Transverse colon (tissue), 4 donors: ENCODE results near the gene C20orf173. TPM values are rescaled to one million over a fixed set of nuclear protein-coding genes. Genes with fewer than 3 reads are reported as not detected.

ENCODE experiments used
- DNase-seq: peaks from one replicate; pipeline ENCODE4 v3.0.0-alpha.2; 2019
- H3K27ac ChIP-seq, 4 donors: fragments of 200-600 bp; sonication (generic); 2 replicates each; pipeline ENCODE4 v1.5.1; 2016 to 2018; ENCODE audit warnings: inconsistent platforms in 4 of 4
- H3K27me3 ChIP-seq: fragments of 200-600 bp; sonication (generic); 2 replicates; pipeline ENCODE4 v1.5.1; 2017; ENCODE audit warnings: inconsistent platforms
- H3K36me3 ChIP-seq, 4 donors: fragments of 200-600 bp; sonication (generic); 2 replicates each; pipeline ENCODE4 v1.5.1; 2017 to 2019; ENCODE audit warnings: inconsistent platforms in 4 of 4
- H3K4me1 ChIP-seq, 4 donors: fragments of 200-600 bp; sonication (generic); 2 replicates each; pipeline ENCODE4 v1.5.1; 2017 to 2020; ENCODE audit warnings: inconsistent platforms in 4 of 4
- H3K4me3 ChIP-seq, 4 donors: fragments of 200-600 bp; sonication (generic); 1 replicate in 1 of 4; 2 replicates in 3 of 4; pipeline versions ENCODE4 v1.5.1 to v1.6.1; 2017 to 2019; ENCODE audit warnings: inconsistent platforms in 4 of 4
- H3K9me3 ChIP-seq, 2 donors: fragments of 200-600 bp; sonication (generic); 2 replicates each; pipeline ENCODE4 v1.5.1; 2017 to 2019; ENCODE audit warnings: inconsistent platforms in 2 of 2
- EP300 ChIP-seq: sonication (generic); formaldehyde crosslinking; IDR thresholded peaks from one replicate; pipeline ENCODE4 v1.6.1; 2017; ENCODE audit warnings: antibody characterized with exemption, low read depth
- POLR2A ChIP-seq: fragments of 450-650 bp; IDR thresholded peaks from one replicate; pipeline ENCODE4 v1.6.1; 2016; ENCODE audit warnings: antibody characterized with exemption, mild to moderate bottlenecking, moderate library complexity
- POLR2AphosphoS5 ChIP-seq, 3 donors: sonication (generic); formaldehyde crosslinking; IDR thresholded peaks; one replicate each; pipeline ENCODE4 v1.6.1; 2016; ENCODE audit warnings: antibody characterized with exemption in 3 of 3
- WGBS, 2 donors: methylation state at CpG; one replicate each; pipeline ENCODE4 v1.1.5; 2018; ENCODE audit warnings: low coverage in 1 of 2; 5-methylcytosine and 5-hydroxymethylcytosine counted together
- in situ Hi-C, 4 donors: fragments of 200-750 bp; cut with MboI; loops; one replicate each; pipeline versions ENCODE4 v1.15.0 to v1.15.1; 2017; ENCODE audit warnings: low sequenced_read_pairs in 3 of 4, low pct_ligation_motif_present in 1 of 4, low pct_unique_long_range_greater_than_20kb in 1 of 4
- intact Hi-C: fragments of 100-400 bp; cut with DNase I; formaldehyde crosslinking; loops from one replicate; pipeline ENCODE4 v1.15.1; 2023; ENCODE audit warnings: low total_unique reads
- total RNA-seq, 4 donors: library from RNA; depleted of rRNA; stranded (reverse); fragments of >200 nt; gene quantifications; one replicate each; pipeline ENCODE4 v1.1.0, GENCODE V29; 2016
- TF ChIP-seq, protein P1 (sequence below), 5 experiments: fragments of 200-600 bp in 3 of 5; fragments of 450-650 bp in 2 of 5; sonication (generic) in 3 of 5; IDR thresholded peaks; 1 replicate in 2 of 5; 2 replicates in 3 of 5; pipeline ENCODE4 v1.5.1; 2016 to 2017; ENCODE audit warnings: antibody characterized with exemption in 5 of 5, inconsistent platforms in 3 of 5, mild to moderate bottlenecking in 2 of 5, moderate library complexity in 1 of 5

The C20orf173 gene
- total RNA-seq, 4 donors from 2014 or later = not detected

GRCh38 chr20:35506872-35507638 lies 22.4 kb downstream of the C20orf173 start:
- WGBS, 2 donors = 65 to 83% methylated on average over 2 to 6 of the region's 6 CpGs
- H3K27ac ChIP-seq = no peak overlapping the region
- intact Hi-C loops (no loop called here), in situ Hi-C loops (no loop called here)
- H3K27me3 ChIP-seq = no peaks in the 10 kb centered on the region
- no peaks in the 10 kb centered on the region for H3K9me3 ChIP-seq
- peaks cover 0 to 6% (median 0%) of the 10 kb centered on the region in 4 donors for H3K4me1 ChIP-seq
- no peak for TF ChIP-seq POLR2A
- TF ChIP-seq, protein P1, sequence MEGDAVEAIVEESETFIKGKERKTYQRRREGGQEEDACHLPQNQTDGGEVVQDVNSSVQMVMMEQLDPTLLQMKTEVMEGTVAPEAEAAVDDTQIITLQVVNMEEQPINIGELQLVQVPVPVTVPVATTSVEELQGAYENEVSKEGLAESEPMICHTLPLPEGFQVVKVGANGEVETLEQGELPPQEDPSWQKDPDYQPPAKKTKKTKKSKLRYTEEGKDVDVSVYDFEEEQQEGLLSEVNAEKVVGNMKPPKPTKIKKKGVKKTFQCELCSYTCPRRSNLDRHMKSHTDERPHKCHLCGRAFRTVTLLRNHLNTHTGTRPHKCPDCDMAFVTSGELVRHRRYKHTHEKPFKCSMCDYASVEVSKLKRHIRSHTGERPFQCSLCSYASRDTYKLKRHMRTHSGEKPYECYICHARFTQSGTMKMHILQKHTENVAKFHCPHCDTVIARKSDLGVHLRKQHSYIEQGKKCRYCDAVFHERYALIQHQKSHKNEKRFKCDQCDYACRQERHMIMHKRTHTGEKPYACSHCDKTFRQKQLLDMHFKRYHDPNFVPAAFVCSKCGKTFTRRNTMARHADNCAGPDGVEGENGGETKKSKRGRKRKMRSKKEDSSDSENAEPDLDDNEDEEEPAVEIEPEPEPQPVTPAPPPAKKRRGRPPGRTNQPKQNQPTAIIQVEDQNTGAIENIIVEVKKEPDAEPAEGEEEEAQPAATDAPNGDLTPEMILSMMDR (IDR thresholded peaks at IDR 0.05) = no peak
- TF ChIP-seq POLR2AphosphoS5 (IDR thresholded peaks at IDR 0.05) = no peak
- TF ChIP-seq EP300 = no peak
- H3K4me3 ChIP-seq = no peak overlapping the region
- DNase-seq = no peak
- peaks cover 0 to 48% (median 14%) of the 10 kb centered on the region in 4 donors for H3K36me3 ChIP-seq

DNA sequence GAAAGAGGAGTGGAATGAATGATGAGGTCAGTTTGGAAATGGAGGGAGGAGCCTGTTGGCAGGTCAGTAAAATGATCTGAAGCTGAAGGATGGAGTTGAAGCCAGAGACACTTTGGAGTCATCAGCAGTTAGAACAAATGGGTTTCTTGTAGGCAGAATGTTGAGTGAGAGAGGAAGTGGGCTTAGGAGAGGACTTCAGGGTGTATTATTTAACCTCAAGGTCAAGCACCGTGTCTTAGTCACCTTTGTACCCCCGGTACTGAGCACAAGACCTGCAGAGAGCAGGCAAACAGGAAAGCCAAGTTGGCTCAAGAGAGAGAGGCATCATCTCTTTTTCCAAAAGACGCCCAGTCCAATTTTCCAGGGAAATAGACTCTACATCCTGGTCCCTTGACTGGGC lies 23.3 kb downstream of the C20orf173 start:
- Histone ChIP-seq H3K27me3 (no peaks in the 10 kb centered on the region), H3K4me3 (no peak overlapping the region), H3K27ac (no peak overlapping the region), H3K36me3 (peaks cover 0 to 40% (median 12%) of the 10 kb centered on the region in 4 donors), H3K4me1 (peaks cover 0 to 6% (median 0%) of the 10 kb centered on the region in 4 donors), H3K9me3 (no peaks in the 10 kb centered on the region)
- no peak for DNase-seq
- in situ Hi-C loops (no loop called here), intact Hi-C loops (no loop called here)
- 60% methylated on average over 3 of the region's 3 CpGs; no CpG with 5 or more reads in 1 of the 2 donors for WGBS, 2 donors
- TF ChIP-seq EP300 = no peak
- TF ChIP-seq, protein P1 (IDR thresholded peaks at IDR 0.05) = no peak
- no peak for TF ChIP-seq POLR2AphosphoS5 (IDR thresholded peaks at IDR 0.05)
- no peak for TF ChIP-seq POLR2A

GRCh38 chr20:35504751-35505150 lies 24.7 kb downstream of the C20orf173 start:
- TF ChIP-seq POLR2AphosphoS5 (IDR thresholded peaks at IDR 0.05) (no peak), POLR2A (no peak), EP300 (no peak)
- TF ChIP-seq, protein P1 (IDR thresholded peaks at IDR 0.05) = no peak
- H3K4me1 ChIP-seq = peaks cover 0 to 6% (median 0%) of the 10 kb centered on the region in 4 donors
- WGBS, 2 donors = 88 to 93% methylated on average over 3 to 5 of the region's 5 CpGs
- intact Hi-C loops (no loop called here), in situ Hi-C loops (no loop called here)
- peaks cover 0 to 44% (median 13%) of the 10 kb centered on the region in 4 donors for H3K36me3 ChIP-seq
- DNase-seq = no peak
- H3K4me3 ChIP-seq = no peak overlapping the region
- no peaks in the 10 kb centered on the region for H3K9me3 ChIP-seq
- H3K27me3 ChIP-seq = no peaks in the 10 kb centered on the region
- no peak overlapping the region for H3K27ac ChIP-seq

DNA sequence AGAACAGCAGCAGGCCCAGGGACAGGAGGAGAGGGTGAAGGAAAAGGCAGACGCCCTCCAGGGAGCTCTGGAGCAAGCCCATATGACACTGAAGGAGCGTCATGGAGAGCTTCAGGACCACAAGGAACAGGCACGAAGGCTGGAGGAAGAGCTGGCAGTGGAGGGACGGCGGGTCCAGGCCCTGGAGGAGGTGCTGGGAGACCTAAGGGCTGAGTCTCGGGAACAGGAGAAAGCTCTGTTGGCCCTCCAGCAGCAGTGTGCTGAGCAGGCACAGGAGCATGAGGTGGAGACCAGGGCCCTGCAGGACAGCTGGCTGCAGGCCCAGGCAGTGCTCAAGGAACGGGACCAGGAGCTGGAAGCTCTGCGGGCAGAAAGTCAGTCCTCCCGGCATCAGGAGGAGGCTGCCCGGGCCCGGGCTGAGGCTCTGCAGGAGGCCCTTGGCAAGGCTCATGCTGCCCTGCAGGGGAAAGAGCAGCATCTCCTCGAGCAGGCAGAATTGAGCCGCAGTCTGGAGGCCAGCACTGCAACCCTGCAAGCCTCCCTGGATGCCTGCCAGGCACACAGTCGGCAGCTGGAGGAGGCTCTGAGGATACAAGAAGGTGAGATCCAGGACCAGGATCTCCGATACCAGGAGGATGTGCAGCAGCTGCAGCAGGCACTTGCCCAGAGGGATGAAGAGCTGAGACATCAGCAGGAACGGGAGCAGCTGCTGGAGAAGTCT lies 25.5 kb downstream of the C20orf173 start:
- in situ Hi-C loops (no loop called here), intact Hi-C loops (no loop called here)

More for the DNA sequence above, 25.5 kb downstream of the C20orf173 start:
- H3K27ac ChIP-seq = no peak overlapping the region
- H3K27me3 ChIP-seq = no peaks in the 10 kb centered on the region
- 73% methylated on average over 12 of the region's 16 CpGs; no CpG with 5 or more reads in 1 of the 2 donors for WGBS, 2 donors
- no peak for DNase-seq
- H3K9me3 ChIP-seq = no peaks in the 10 kb centered on the region
- H3K36me3 ChIP-seq = peaks cover 0 to 47% (median 15%) of the 10 kb centered on the region in 4 donors
- TF ChIP-seq, protein P1 (IDR thresholded peaks at IDR 0.05) = no peak
- TF ChIP-seq POLR2AphosphoS5 (IDR thresholded peaks at IDR 0.05) (no peak), POLR2A (no peak), EP300 (no peak)
- H3K4me1 ChIP-seq = peaks cover 0 to 6% (median 0%) of the 10 kb centered on the region in 4 donors
- no peak overlapping the region for H3K4me3 ChIP-seq
